Gastrocnemius medialis (tissue), 4 donors: ENCODE measurements around the gene ZBTB20.

Experiments
- POLR2A ChIP-seq, 2 donors: fragments of 450-650 bp; IDR thresholded peaks; one replicate each; pipeline ENCODE4 v1.6.1; 2017; ENCODE audit warnings: antibody characterized with exemption in 2 of 2, mild to moderate bottlenecking in 2 of 2, moderate library complexity in 2 of 2
- TF ChIP-seq, protein P1 (sequence below), 5 experiments: fragments of 450-650 bp in 3 of 5; fragments of 200-600 bp in 2 of 5; sonication (generic) in 2 of 5; IDR thresholded peaks in 4 of 5; conservative IDR thresholded peaks in 1 of 5; 1 replicate in 4 of 5; 2 replicates in 1 of 5; pipeline ENCODE4 v1.5.1; 2016 to 2019; ENCODE audit warnings: antibody characterized with exemption in 5 of 5, mild to moderate bottlenecking in 3 of 5, moderate library complexity in 3 of 5

DNA sequence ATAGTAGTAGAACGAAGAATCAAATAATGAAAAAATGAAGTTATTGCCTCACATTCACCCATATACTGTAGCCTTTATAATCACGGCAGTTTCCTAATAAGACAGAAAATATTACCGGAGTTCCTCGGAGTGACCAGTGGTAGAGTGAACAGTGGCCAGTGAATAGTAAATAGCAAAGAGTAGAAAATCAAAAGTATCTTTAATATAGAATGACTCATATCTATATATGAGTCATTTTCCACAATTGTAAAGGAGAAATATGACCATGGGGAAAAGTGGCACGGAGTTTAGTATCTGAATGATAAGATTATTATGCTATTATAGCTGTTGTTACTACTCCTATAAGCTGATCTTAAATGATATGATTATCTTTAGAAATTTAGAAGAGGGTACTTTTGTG is 38.5 kb downstream of the ZBTB20 start:
- no peak for TF ChIP-seq POLR2A (IDR thresholded peaks at IDR 0.05)
- TF ChIP-seq, protein P1, sequence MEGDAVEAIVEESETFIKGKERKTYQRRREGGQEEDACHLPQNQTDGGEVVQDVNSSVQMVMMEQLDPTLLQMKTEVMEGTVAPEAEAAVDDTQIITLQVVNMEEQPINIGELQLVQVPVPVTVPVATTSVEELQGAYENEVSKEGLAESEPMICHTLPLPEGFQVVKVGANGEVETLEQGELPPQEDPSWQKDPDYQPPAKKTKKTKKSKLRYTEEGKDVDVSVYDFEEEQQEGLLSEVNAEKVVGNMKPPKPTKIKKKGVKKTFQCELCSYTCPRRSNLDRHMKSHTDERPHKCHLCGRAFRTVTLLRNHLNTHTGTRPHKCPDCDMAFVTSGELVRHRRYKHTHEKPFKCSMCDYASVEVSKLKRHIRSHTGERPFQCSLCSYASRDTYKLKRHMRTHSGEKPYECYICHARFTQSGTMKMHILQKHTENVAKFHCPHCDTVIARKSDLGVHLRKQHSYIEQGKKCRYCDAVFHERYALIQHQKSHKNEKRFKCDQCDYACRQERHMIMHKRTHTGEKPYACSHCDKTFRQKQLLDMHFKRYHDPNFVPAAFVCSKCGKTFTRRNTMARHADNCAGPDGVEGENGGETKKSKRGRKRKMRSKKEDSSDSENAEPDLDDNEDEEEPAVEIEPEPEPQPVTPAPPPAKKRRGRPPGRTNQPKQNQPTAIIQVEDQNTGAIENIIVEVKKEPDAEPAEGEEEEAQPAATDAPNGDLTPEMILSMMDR (IDR thresholded peaks at IDR 0.05 in 4 of 5, conservative IDR thresholded peaks at IDR 0.05 in 1 of 5): no peak
